Loucy (cell line): ENCODE data around the gene COL8A1.

Experiments used
- H2AFZ ChIP-seq: fragments of 200-600 bp; sonication (generic); 2 replicates; pipeline ENCODE4 v1.6.0; 2016; ENCODE audit warnings: antibody characterized with exemption, mild to moderate bottlenecking, low read length, moderate library complexity
- H3F3A ChIP-seq: fragments of 200-600 bp; 2 replicates; pipeline ENCODE4 v1.6.0; 2016; ENCODE audit warnings: antibody characterized with exemption, low read depth, mild to moderate bottlenecking
- H3K27me3 ChIP-seq: fragments of 200-600 bp; sonication (generic); 2 replicates; pipeline ENCODE4 v1.6.1; 2014; ENCODE audit warnings: low read length, mild to moderate bottlenecking; ENCODE audit not compliant: insufficient read depth, poor library complexity, severe bottlenecking
- H3K36me3 ChIP-seq: fragments of 200-600 bp; sonication (generic); 2 replicates; pipeline ENCODE4 v1.6.1; 2016; ENCODE audit warnings: low read length; ENCODE audit not compliant: insufficient read depth
- H3K4me1 ChIP-seq: fragments of 200-600 bp; sonication (generic); 2 replicates; pipeline ENCODE4 v1.5.1; 2014; ENCODE audit warnings: low read length, mild to moderate bottlenecking; ENCODE audit not compliant: insufficient read depth, poor library complexity, severe bottlenecking
- H3K4me2 ChIP-seq: fragments of 200-600 bp; sonication (generic); 2 replicates; pipeline ENCODE4 v1.6.0; 2014; ENCODE audit warnings: antibody characterized with exemption, low read length, low read depth, mild to moderate bottlenecking; ENCODE audit not compliant: poor library complexity, severe bottlenecking
- H3K4me3 ChIP-seq: fragments of 200-600 bp; sonication (generic); 2 replicates; pipeline ENCODE4 v1.5.1; 2014; ENCODE audit warnings: low read length, mild to moderate bottlenecking, mixed read lengths; ENCODE audit not compliant: poor library complexity, severe bottlenecking
- H3K79me2 ChIP-seq: fragments of 200-600 bp; sonication (generic); 2 replicates; pipeline ENCODE4 v1.6.1; 2014; ENCODE audit warnings: low read length; ENCODE audit not compliant: insufficient read depth
- H3K9ac ChIP-seq: fragments of 200-600 bp; sonication (generic); 2 replicates; pipeline ENCODE4 v1.6.0; 2014; ENCODE audit warnings: mild to moderate bottlenecking, low read depth, low read length, moderate library complexity; ENCODE audit not compliant: poor library complexity, severe bottlenecking
- H3K9me2 ChIP-seq: fragments of 200-600 bp; sonication (generic); replicated peaks from 2 replicates; pipeline ENCODE4 v1.6.1; 2016; ENCODE audit warnings: low read depth, low read length, mixed read lengths
- H3K9me3 ChIP-seq: fragments of 200-600 bp; sonication (generic); 2 replicates; pipeline ENCODE4 v1.6.1; 2014; ENCODE audit warnings: mild to moderate bottlenecking, antibody characterized with exemption, low read length, low read depth; ENCODE audit not compliant: insufficient read depth
- H4K20me1 ChIP-seq: fragments of 200-600 bp; sonication (generic); 2 replicates; pipeline ENCODE4 v1.6.0; 2014; ENCODE audit warnings: antibody characterized with exemption, low read length, mild to moderate bottlenecking; ENCODE audit not compliant: insufficient read depth, poor library complexity, severe bottlenecking
- CTCF ChIP-seq: fragments of 200-600 bp; sonication (generic); conservative IDR thresholded peaks from 2 replicates; pipeline ENCODE4 v1.5.1; 2014; ENCODE audit warnings: mild to moderate bottlenecking, antibody characterized with exemption, low read length
- EZH2phosphoT487 ChIP-seq: fragments of 200-600 bp; IDR thresholded peaks from 2 replicates; pipeline ENCODE4 v1.6.1; 2018; ENCODE audit warnings: antibody characterized with exemption, mild to moderate bottlenecking, moderate library complexity, borderline replicate concordance

Gene COL8A1

GRCh38 chr3:99641480-99641879, 3.1 kb downstream of the COL8A1 start:
- Histone ChIP-seq H3K79me2 (no peaks in the 10 kb centered on the region), H3K27me3 (no peaks in the 10 kb centered on the region), H4K20me1 (no peaks in the 10 kb centered on the region), H2AFZ (no peak overlapping the region), H3K9me3 (no peaks in the 10 kb centered on the region), H3K9me2 (no peaks in the 10 kb centered on the region), H3K36me3 (no peaks in the 10 kb centered on the region), H3K9ac (no peak overlapping the region), H3F3A (no peaks in the 10 kb centered on the region), H3K4me3 (no peak overlapping the region), H3K4me1 (no peaks in the 10 kb centered on the region), H3K4me2 (no peak overlapping the region)
- TF ChIP-seq CTCF: no peak
- TF ChIP-seq EZH2phosphoT487: no peak

- Histone ChIP-seq H3K9me3 (no peaks in the 10 kb centered on the region), H3F3A (no peaks in the 10 kb centered on the region), H3K4me2 (no peak overlapping the region), H3K4me3 (no peak overlapping the region), H3K9me2 (no peaks in the 10 kb centered on the region), H2AFZ (no peak overlapping the region), H3K27me3 (no peaks in the 10 kb centered on the region), H3K79me2 (no peaks in the 10 kb centered on the region), H3K36me3 (no peaks in the 10 kb centered on the region), H4K20me1 (no peaks in the 10 kb centered on the region), H3K4me1 (no peaks in the 10 kb centered on the region), H3K9ac (no peak overlapping the region)
- no peak for TF ChIP-seq EZH2phosphoT487
- TF ChIP-seq CTCF: no peak
Measured at GRCh38 chr3:99641982-99642381, 3.6 kb downstream of the COL8A1 start.

- H3K36me3 ChIP-seq: no peaks in the 10 kb centered on the region
- no peaks in the 10 kb centered on the region for H3K9me3 ChIP-seq
- TF ChIP-seq CTCF (no peak), EZH2phosphoT487 (no peak)
- no peak overlapping the region for H3K4me3 ChIP-seq
- no peak overlapping the region for H2AFZ ChIP-seq
- H3K4me1 ChIP-seq: no peaks in the 10 kb centered on the region
- no peaks in the 10 kb centered on the region for H4K20me1 ChIP-seq
- H3K27me3 ChIP-seq: no peaks in the 10 kb centered on the region
- H3K4me2 ChIP-seq: no peak overlapping the region
- no peaks in the 10 kb centered on the region for H3K9me2 ChIP-seq
- H3K9ac ChIP-seq: no peak overlapping the region
- no peaks in the 10 kb centered on the region for H3K79me2 ChIP-seq
- H3F3A ChIP-seq: no peaks in the 10 kb centered on the region
Measured at GRCh38 chr3:99644017-99644416, 5.6 kb downstream of the COL8A1 start.
